GM23338 (cell line): ENCODE results near the gene NPEPL1. TPM values are rescaled to one million over a fixed set of nuclear protein-coding genes. Genes with fewer than 3 reads are reported as not detected.
A peak's percentile ranks its signal among the peaks of the same experiment; 100 is the strongest.

Experiments used
- ATAC-seq: fragments of 200-7000 bp; cut with Tn5 transposase; 3 replicates; pipeline ENCODE4 v1.9.1; 2020
- DNase-seq: peaks from one replicate; pipeline ENCODE4 v3.0.0-alpha.2; 2015; ENCODE audit warnings: low spot score
- H2AFZ ChIP-seq: fragments of 200-600 bp; sonication (generic); 2 replicates; pipeline ENCODE4 v1.8.0; 2016; ENCODE audit warnings: antibody characterized with exemption, mild to moderate bottlenecking, moderate library complexity
- H3F3A ChIP-seq: fragments of 200-600 bp; sonication (generic); replicated peaks from 2 replicates; pipeline ENCODE4 v1.8.0; 2017; ENCODE audit warnings: antibody characterized with exemption, mixed run types, low read depth
- H3K27ac ChIP-seq: fragments of 200-600 bp; sonication (generic); 2 replicates; pipeline ENCODE4 v1.6.1; 2016; ENCODE audit warnings: low read depth
- H3K27me3 ChIP-seq: fragments of 200-600 bp; sonication (generic); 2 replicates; pipeline ENCODE4 v1.8.0; 2016; ENCODE audit warnings: mild to moderate bottlenecking, mixed run types, moderate library complexity; ENCODE audit not compliant: insufficient read depth
- H3K36me3 ChIP-seq: fragments of 200-600 bp; sonication (generic); 2 replicates; pipeline ENCODE4 v1.8.0; 2016; ENCODE audit warnings: mild to moderate bottlenecking; ENCODE audit not compliant: insufficient read depth
- H3K4me1 ChIP-seq: fragments of 200-600 bp; sonication (generic); 2 replicates; pipeline ENCODE4 v1.8.0; 2016; ENCODE audit warnings: mild to moderate bottlenecking, moderate library complexity; ENCODE audit not compliant: insufficient read depth
- H3K4me2 ChIP-seq: fragments of 200-600 bp; sonication (generic); 2 replicates; pipeline ENCODE4 v1.7.1; 2017; ENCODE audit warnings: mixed run types
- H3K4me3 ChIP-seq: fragments of 200-600 bp; sonication (generic); 2 replicates; pipeline ENCODE4 v1.6.1; 2016; ENCODE audit warnings: mixed run types
- H3K79me2 ChIP-seq: fragments of 200-600 bp; sonication (generic); replicated peaks from 2 replicates; pipeline ENCODE4 v1.8.0; 2017; ENCODE audit warnings: mild to moderate bottlenecking; ENCODE audit not compliant: insufficient read depth
- H3K9me2 ChIP-seq: fragments of 200-600 bp; sonication (generic); 2 replicates; pipeline ENCODE4 v1.8.0; 2017; ENCODE audit not compliant: insufficient read depth
- H4K20me1 ChIP-seq: fragments of 200-600 bp; sonication (generic); replicated peaks from 2 replicates; pipeline ENCODE4 v1.8.0; 2017; ENCODE audit warnings: mild to moderate bottlenecking; ENCODE audit not compliant: insufficient read depth
- H3K27ac Mint-ChIP-seq: 2 replicates; pipeline ENCODE4 v1.8.0; 2020; ENCODE audit warnings: inconsistent platforms, mild to moderate bottlenecking, moderate library complexity, mixed read lengths
- H3K27me3 Mint-ChIP-seq: 3 replicates; pipeline ENCODE4 v1.8.0; 2022; ENCODE audit warnings: low read depth, mild to moderate bottlenecking, moderate library complexity, mixed read lengths, inconsistent platforms; ENCODE audit not compliant: insufficient read depth, poor library complexity
- H3K36me3 Mint-ChIP-seq: 3 replicates; pipeline ENCODE4 v1.8.0; 2021; ENCODE audit warnings: low read depth, mild to moderate bottlenecking, inconsistent platforms, moderate library complexity, mixed read lengths
- H3K4me1 Mint-ChIP-seq: 3 replicates; pipeline ENCODE4 v1.8.0; 2020; ENCODE audit warnings: mild to moderate bottlenecking, inconsistent platforms, mixed read lengths
- H3K4me3 Mint-ChIP-seq: 3 replicates; pipeline ENCODE4 v1.8.0; 2021; ENCODE audit warnings: moderate library complexity, mild to moderate bottlenecking, inconsistent platforms, mixed read lengths
- H3K9me3 Mint-ChIP-seq: 3 replicates; pipeline ENCODE4 v1.8.0; 2020; ENCODE audit warnings: moderate library complexity, mild to moderate bottlenecking, inconsistent platforms, mixed read lengths
- CREB1 ChIP-seq: fragments of 250-450 bp; sonication (Bioruptor Pico); IDR thresholded peaks from 2 replicates; pipeline ENCODE4 v1.5.0; 2020; ENCODE audit warnings: low read depth, mild to moderate bottlenecking, moderate library complexity
- EZH2 ChIP-seq: fragments of 200-600 bp; sonication (generic); IDR thresholded peaks from one replicate; pipeline ENCODE4 v1.8.0; 2017; ENCODE audit warnings: antibody characterized with exemption, mild to moderate bottlenecking, low read depth; ENCODE audit not compliant: unreplicated experiment
- EZH2phosphoT487 ChIP-seq: fragments of 200-600 bp; sonication (generic); IDR thresholded peaks from one replicate; pipeline ENCODE4 v1.8.1; 2018; ENCODE audit warnings: antibody characterized with exemption; ENCODE audit not compliant: unreplicated experiment
- JUNB ChIP-seq: IDR thresholded peaks from one replicate; pipeline ENCODE4 v1.6.1; 2016; ENCODE audit warnings: antibody characterized with exemption; ENCODE audit not compliant: unreplicated experiment
- NANOG ChIP-seq: IDR thresholded peaks from 2 replicates; pipeline ENCODE4 v1.6.1; 2016; ENCODE audit warnings: antibody characterized with exemption, borderline replicate concordance
- ZNF114 ChIP-seq: fragments of 250-450 bp; sonication (Bioruptor Pico); IDR thresholded peaks from 2 replicates; pipeline ENCODE4 v1.5.0; 2020; ENCODE audit warnings: mild to moderate bottlenecking, moderate library complexity
- ZNF331 ChIP-seq: fragments of 250-450 bp; sonication (Bioruptor Pico); IDR thresholded peaks from 2 replicates; pipeline ENCODE4 v1.5.0; 2020; ENCODE audit warnings: low read depth, mild to moderate bottlenecking, moderate library complexity
- polyA plus RNA-seq: library from polyadenylated mRNA; unstranded; fragments of >200 nt; fragmentation: Nextera tagmentation; extraction: Ambion mirVana; gene quantifications from 2 replicates; pipeline ENCODE4 v1.2.1, GENCODE V29; 2016
- total RNA-seq: library from RNA; depleted of rRNA; stranded (reverse); fragments of >200 nt; shearing (Covaris generic); gene quantifications from 2 replicates; pipeline ENCODE4 v1.2.3, GENCODE V29; 2014
- TF ChIP-seq, protein P1 (sequence below), 2 experiments: fragments of 200-600 bp in 1 of 2; sonication (generic) in 1 of 2; conservative IDR thresholded peaks; 2 replicates each; pipeline versions ENCODE4 v1.5.1 to v1.6.1; 2016 to 2017; ENCODE audit warnings: antibody characterized with exemption in 2 of 2, low read depth in 2 of 2, mild to moderate bottlenecking in 2 of 2, moderate library complexity in 1 of 2
- TF ChIP-seq, protein P2 (sequence below): IDR thresholded peaks from one replicate; pipeline ENCODE4 v1.6.1; 2018; ENCODE audit warnings: antibody characterized with exemption; ENCODE audit not compliant: unreplicated experiment

The NPEPL1 gene
- total and polyA plus RNA-seq, 2 experiments from 2014 or later = 23.5 to 30.0 TPM

DNA sequence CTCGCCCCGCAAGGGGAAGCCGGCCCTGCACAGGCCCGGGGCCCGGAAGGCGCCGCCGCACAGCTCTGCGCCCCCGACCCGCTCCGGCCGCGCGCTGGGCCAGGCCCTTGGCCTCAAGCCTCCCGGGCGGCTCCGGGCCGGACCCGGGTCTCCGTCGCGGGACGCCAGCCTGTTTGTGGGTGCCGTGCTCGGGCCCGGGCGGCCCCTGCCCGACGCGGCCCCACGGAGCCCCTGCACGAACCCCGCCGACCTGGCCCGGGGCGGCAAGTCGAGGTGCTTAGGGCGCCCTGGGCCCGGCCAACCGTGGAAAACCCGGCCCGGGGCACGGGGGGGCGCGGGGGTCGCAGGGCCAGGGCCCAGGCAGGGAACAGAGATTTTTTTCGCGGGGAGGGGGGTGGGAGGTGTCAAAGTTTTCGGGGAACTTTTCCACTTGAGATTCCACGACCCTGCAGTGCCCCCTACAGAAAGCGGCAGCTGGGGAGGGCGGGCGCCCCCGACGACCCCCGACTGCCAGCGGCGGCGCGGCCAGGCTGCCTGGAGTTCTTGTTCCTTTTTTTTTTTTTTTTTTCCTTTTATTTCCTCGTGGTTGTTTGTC is 42.3 kb upstream of the NPEPL1 start:
- no peak overlapping the region for H3K27ac Mint-ChIP-seq
- Histone ChIP-seq H3K4me3 (peak overlapping the region; percentile 55), H2AFZ (0 out of 2 replicates have a peak overlapping the region, but pooled peaks have one; percentile 72), H3K27me3 (peaks cover 13% of the 10 kb centered on the region), H4K20me1 (no peaks in the 10 kb centered on the region), H3K9me2 (no peaks in the 10 kb centered on the region), H3F3A (no peaks in the 10 kb centered on the region), H3K27ac (peak overlapping the region; percentile 79), H3K4me1 (peaks cover 35% of the 10 kb centered on the region), H3K36me3 (no peaks in the 10 kb centered on the region), H3K79me2 (peaks cover 36% of the 10 kb centered on the region), H3K4me2 (peak overlapping the region; percentile 78)
- H3K9me3 Mint-ChIP-seq = peaks cover 3% of the 10 kb centered on the region; the same call in 2 of the 3 replicates
- peaks cover 13% of the 10 kb centered on the region for H3K27me3 Mint-ChIP-seq
- H3K4me3 Mint-ChIP-seq = peak overlapping the region; percentile 99
- ATAC-seq (peak; percentile 49), DNase-seq (peak; percentile 68)
- H3K4me1 Mint-ChIP-seq = peaks cover 28% of the 10 kb centered on the region
- H3K36me3 Mint-ChIP-seq = peaks cover 3% of the 10 kb centered on the region; the same call in 2 of the 3 replicates
- TF ChIP-seq, protein P1, sequence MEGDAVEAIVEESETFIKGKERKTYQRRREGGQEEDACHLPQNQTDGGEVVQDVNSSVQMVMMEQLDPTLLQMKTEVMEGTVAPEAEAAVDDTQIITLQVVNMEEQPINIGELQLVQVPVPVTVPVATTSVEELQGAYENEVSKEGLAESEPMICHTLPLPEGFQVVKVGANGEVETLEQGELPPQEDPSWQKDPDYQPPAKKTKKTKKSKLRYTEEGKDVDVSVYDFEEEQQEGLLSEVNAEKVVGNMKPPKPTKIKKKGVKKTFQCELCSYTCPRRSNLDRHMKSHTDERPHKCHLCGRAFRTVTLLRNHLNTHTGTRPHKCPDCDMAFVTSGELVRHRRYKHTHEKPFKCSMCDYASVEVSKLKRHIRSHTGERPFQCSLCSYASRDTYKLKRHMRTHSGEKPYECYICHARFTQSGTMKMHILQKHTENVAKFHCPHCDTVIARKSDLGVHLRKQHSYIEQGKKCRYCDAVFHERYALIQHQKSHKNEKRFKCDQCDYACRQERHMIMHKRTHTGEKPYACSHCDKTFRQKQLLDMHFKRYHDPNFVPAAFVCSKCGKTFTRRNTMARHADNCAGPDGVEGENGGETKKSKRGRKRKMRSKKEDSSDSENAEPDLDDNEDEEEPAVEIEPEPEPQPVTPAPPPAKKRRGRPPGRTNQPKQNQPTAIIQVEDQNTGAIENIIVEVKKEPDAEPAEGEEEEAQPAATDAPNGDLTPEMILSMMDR (conservative IDR thresholded peaks at IDR 0.05; ENCODE audit: low read depth in 2 of 2) = peak in 1 of 2 experiments; percentile 34; a peak in 2 of 4 replicates
- TF ChIP-seq EZH2 = no peak

DNA sequence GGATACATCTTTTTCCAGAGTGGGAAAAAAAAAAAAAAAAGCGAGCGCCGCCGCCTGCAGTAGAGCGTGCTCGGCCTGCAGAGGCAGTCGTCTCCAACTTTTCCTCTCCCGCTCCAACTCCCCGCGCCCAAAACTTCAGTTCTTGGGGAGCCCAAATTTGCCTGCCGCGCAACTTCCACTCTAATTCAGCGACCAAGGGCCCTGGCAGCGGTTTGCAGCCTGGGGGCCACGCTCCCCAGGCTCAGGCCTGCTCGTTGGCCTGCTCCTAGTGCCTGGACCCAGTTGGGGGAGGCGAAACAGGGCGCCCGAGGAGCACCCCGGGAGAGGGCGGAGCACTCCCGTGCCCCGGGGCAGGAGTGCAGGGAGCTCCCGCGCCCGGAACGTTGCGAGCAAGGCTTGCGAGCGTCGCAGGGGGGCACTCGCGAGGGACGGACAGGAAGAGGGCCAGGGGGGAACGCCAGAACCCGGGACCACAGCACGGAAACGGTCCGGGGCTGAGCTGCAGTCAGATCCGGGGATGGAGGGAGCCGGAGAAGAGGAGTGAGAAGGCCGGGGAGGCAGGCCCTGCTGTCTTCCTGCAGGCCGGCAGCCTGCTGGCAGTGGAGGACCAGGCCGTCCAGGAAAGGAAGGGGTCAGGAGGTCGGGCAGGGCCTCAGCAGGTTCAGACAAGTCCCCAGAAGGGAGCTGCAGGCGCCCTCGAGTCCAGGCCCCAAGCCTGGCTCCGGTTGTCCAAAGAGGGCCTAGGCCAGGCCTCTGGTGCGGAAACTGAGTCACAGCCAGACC is 41.6 kb upstream of the NPEPL1 start, which contains the start of gene STX16:
Gene STX16, plus strand, starts transcription at position 508 of the 783 bp plus-strand sequence. CDS start 724 bp downstream, outside the sequence.
- H3K27ac ChIP-seq = peak within 1 kb of the TSS; percentile 97
- H3F3A ChIP-seq = no peaks in the 10 kb centered on the region
- Mint-ChIP-seq H3K27me3 (peaks cover 13% of the 10 kb centered on the region), H3K27ac (peak within 1 kb of the TSS; percentile 99), H3K9me3 (peaks cover 3% of the 10 kb centered on the region; the same call in 2 of the 3 replicates), H3K4me3 (peak within 1 kb of the TSS; percentile 99), H3K36me3 (peaks cover 3% of the 10 kb centered on the region; the same call in 2 of the 3 replicates), H3K4me1 (peaks cover 35% of the 10 kb centered on the region)
- 0 out of 2 replicates have a peak within 1 kb of the TSS, but pooled peaks have one; percentile 72 for H2AFZ ChIP-seq
- peak within 1 kb of the TSS; percentile 55 for H3K4me3 ChIP-seq
- no peaks in the 10 kb centered on the region for H3K36me3 ChIP-seq
- peak within 1 kb of the TSS; percentile 78 for H3K4me2 ChIP-seq
- H3K27me3 ChIP-seq = peaks cover 13% of the 10 kb centered on the region
- H3K9me2 ChIP-seq = no peaks in the 10 kb centered on the region
- no peaks in the 10 kb centered on the region for H4K20me1 ChIP-seq
- H3K4me1 ChIP-seq = peaks cover 42% of the 10 kb centered on the region
- peaks cover 43% of the 10 kb centered on the region for H3K79me2 ChIP-seq
- DNase-seq (peak; percentile 97), ATAC-seq (peak; percentile 77)
- TF ChIP-seq, protein P1 (conservative IDR thresholded peaks at IDR 0.05; ENCODE audit: low read depth in 2 of 2) = peak; percentile 45 to 69; a peak in 3 of 4 replicates
- peak; percentile 82 for TF ChIP-seq CREB1 (CRISPR knock-in tag)
- TF ChIP-seq, protein P2, sequence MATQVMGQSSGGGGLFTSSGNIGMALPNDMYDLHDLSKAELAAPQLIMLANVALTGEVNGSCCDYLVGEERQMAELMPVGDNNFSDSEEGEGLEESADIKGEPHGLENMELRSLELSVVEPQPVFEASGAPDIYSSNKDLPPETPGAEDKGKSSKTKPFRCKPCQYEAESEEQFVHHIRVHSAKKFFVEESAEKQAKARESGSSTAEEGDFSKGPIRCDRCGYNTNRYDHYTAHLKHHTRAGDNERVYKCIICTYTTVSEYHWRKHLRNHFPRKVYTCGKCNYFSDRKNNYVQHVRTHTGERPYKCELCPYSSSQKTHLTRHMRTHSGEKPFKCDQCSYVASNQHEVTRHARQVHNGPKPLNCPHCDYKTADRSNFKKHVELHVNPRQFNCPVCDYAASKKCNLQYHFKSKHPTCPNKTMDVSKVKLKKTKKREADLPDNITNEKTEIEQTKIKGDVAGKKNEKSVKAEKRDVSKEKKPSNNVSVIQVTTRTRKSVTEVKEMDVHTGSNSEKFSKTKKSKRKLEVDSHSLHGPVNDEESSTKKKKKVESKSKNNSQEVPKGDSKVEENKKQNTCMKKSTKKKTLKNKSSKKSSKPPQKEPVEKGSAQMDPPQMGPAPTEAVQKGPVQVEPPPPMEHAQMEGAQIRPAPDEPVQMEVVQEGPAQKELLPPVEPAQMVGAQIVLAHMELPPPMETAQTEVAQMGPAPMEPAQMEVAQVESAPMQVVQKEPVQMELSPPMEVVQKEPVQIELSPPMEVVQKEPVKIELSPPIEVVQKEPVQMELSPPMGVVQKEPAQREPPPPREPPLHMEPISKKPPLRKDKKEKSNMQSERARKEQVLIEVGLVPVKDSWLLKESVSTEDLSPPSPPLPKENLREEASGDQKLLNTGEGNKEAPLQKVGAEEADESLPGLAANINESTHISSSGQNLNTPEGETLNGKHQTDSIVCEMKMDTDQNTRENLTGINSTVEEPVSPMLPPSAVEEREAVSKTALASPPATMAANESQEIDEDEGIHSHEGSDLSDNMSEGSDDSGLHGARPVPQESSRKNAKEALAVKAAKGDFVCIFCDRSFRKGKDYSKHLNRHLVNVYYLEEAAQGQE = no peak
- no peak for TF ChIP-seq JUNB
- TF ChIP-seq ZNF114 (CRISPR knock-in tag) = peak; percentile 94
- no peak for TF ChIP-seq NANOG
- TF ChIP-seq ZNF331 (CRISPR knock-in tag) = 0 out of 2 replicates have a peak, but pooled peaks have one; percentile 22
- no peak for TF ChIP-seq EZH2
- TF ChIP-seq EZH2phosphoT487 = no peak
